Measurements from ENCODE around the gene HSD11B1. TPM values are rescaled to one million over a fixed set of nuclear protein-coding genes. Genes with fewer than 3 reads are reported as not detected.

Gene HSD11B1
- total RNA-seq, 1 donor from 2014 or later, result not detected

DNA sequence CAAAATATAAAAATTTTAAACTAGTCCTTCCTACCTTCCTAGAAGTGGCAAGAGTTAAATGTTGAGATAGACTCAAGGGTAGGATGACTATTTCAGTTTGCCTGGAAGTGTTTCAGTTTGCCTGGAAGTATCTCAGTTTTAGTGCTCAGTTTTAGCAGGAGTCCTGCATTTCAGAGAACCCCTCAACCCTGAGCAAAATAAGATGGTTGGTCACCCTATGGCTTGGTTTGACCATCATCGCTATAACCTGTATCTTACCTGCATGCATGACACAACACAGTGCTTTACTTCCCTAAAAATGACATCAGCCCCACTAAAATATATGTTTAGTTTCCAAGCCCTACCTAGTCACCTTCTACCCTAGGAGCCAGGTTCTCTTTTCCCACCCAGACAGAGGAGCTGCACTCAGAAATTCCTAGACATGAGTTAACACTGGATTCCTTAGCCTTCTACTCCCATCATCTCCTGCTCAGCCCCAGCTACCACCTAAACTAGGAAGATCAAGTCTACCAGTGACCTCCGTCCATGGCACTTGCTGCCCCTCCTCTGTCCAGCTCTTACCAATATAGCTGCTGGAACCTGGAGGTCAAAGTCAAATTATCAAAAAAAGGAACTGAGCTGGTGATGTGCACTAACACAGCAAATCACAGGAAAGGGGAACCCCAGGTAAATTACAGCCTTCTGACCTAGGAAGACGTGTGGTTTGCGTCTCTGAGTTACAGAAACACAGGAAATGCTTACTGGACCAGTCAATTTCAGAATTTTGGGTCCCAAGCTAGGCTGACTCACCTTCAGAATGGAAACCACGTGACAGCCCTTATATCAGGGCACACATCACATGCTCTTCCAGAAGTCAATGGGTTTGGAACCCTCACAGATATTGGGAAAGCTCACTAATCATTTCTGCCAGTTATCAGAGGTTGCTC is 31.7 kb upstream of the HSD11B1 start:
- DNase-seq (peak; percentile 23), ATAC-seq (ENCODE audit: low read depth) (peak; percentile 82)
- peak overlapping the region; percentile 62 for H3K4me3 Mint-ChIP-seq
- H3K36me3 Mint-ChIP-seq (ENCODE audit: low read depth), result no peaks in the 10 kb centered on the region
- intact Hi-C loops (cut with micrococcal nuclease), result loop anchor here (1.0 to 5.0 kb wide), 2 partner anchors 66 to 74 kb away; no protein-coding TSS in a partner anchor
- H3K27me3 Mint-ChIP-seq, result peaks cover 39% of the 10 kb centered on the region
- peaks cover 37% of the 10 kb centered on the region for H3K4me1 Mint-ChIP-seq
- ChIA-PET CTCF (interaction anchor here (1.1 to 1.4 kb wide), 2 partner anchors 20 to 75 kb away, joined by 3 to 5 read pairs; no protein-coding TSS in a partner anchor), POLR2A (interaction anchor here (0.9 to 1.0 kb wide), 2 partner anchors 13 to 111 kb away, joined by 4 to 7 read pairs; partner anchors contain the start of gene C1orf74)
- TF ChIP-seq, protein P1, sequence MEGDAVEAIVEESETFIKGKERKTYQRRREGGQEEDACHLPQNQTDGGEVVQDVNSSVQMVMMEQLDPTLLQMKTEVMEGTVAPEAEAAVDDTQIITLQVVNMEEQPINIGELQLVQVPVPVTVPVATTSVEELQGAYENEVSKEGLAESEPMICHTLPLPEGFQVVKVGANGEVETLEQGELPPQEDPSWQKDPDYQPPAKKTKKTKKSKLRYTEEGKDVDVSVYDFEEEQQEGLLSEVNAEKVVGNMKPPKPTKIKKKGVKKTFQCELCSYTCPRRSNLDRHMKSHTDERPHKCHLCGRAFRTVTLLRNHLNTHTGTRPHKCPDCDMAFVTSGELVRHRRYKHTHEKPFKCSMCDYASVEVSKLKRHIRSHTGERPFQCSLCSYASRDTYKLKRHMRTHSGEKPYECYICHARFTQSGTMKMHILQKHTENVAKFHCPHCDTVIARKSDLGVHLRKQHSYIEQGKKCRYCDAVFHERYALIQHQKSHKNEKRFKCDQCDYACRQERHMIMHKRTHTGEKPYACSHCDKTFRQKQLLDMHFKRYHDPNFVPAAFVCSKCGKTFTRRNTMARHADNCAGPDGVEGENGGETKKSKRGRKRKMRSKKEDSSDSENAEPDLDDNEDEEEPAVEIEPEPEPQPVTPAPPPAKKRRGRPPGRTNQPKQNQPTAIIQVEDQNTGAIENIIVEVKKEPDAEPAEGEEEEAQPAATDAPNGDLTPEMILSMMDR (IDR thresholded peaks at IDR 0.05), result no peak
- peaks cover 2% of the 10 kb centered on the region for H3K9me3 Mint-ChIP-seq
- H3K27ac Mint-ChIP-seq, result peak overlapping the region; percentile 86

DNA sequence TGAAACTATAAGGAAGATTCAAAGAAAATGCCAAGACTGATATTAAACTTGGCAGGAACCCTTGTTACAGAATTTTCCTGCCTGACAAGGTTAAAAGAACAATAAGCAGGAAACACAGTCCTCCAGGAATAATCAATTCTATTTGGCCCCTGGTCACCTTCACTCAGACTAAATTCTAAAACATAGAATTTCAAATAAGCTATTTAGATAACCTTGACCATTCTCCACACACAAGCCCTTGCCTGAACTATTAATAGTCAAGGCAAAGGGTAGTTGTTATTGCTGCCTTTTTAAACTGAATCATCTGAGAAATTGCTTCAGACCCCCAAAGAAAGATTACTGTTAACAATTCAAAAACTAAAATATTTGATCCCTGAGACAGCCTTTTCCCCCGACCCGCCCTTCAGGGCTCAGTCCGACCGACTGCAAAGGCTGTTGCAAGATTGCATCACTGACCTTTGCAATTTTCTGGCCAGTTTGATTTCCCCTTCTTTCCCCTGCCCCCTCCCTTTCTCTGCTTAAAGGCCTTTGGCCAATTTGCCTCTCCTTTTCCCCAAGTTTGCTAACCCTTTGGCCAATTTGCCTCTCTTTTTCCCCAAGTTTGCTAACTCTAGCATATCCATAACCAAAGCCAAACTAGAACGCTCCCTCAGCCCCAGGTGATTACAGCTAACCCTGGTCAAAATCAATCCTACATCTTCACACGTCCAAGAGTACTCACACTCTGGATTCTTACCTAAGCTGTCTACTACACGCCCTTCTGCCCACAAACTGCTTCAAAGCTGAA is 30.8 kb upstream of the HSD11B1 start:
- H3K4me3 Mint-ChIP-seq, result peak overlapping the region; percentile 75
- H3K4me1 Mint-ChIP-seq, result peaks cover 37% of the 10 kb centered on the region
- H3K36me3 Mint-ChIP-seq (ENCODE audit: low read depth), result no peaks in the 10 kb centered on the region
- CTCF ChIA-PET, result interaction anchor here (1.4 kb wide), 1 partner anchor 19 kb away, joined by 5 read pairs; no protein-coding TSS in a partner anchor
- ATAC-seq (ENCODE audit: low read depth) (no peak), DNase-seq (no peak)
- TF ChIP-seq, protein P1 (IDR thresholded peaks at IDR 0.05), result no peak
- peak overlapping the region; percentile 86 for H3K27ac Mint-ChIP-seq
- intact Hi-C loops (cut with micrococcal nuclease), result loop anchor here (1.0 to 5.0 kb wide), 2 partner anchors 67 to 73 kb away; no protein-coding TSS in a partner anchor
- POLR2A ChIA-PET, result interaction anchor here (0.9 to 1.0 kb wide), 3 partner anchors 10 to 111 kb away, joined by 4 to 7 read pairs (median 4); partner anchors contain the start of gene C1orf74
- H3K9me3 Mint-ChIP-seq, result peaks cover 2% of the 10 kb centered on the region
- H3K27me3 Mint-ChIP-seq, result peaks cover 45% of the 10 kb centered on the region

DNA sequence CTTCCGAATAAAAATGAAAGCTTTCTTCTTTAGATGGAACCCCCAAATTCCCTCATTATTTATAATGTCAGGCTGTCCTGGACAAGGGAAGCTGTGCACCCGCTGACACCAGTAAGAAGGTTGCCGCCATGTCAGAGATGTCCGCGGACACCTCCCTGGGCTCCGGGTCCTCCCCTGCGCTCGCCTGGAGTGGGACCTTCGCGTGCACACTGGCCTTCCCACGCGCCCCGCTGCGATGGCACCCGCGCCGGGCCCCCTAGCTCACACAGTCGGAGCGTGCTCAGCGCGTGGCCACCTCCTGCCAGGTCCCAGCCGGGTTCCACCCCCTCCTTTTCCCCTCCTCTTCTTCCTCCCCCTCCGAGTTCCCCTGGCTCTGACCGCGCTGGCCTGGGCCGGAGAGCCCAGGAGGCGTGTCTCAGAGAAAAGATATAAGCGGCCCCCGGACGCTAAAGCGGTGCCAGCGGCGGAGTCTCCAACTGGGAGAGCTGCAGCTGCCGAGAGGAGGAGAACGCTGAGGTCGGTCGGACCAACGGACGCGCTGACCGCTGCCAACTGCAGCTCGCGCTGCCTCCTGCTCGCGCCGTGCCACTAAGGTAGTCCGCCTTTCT is 29.6 kb upstream of the HSD11B1 start, which contains the start of gene G0S2:
G0S2 (plus strand) TSS at position 456 of the 608 bp plus-strand sequence. CDS start 273 bp downstream, outside the sequence.
- H3K27ac Mint-ChIP-seq, result peak within 1 kb of the TSS; percentile 72
- H3K36me3 Mint-ChIP-seq (ENCODE audit: low read depth), result no peaks in the 10 kb centered on the region
- H3K4me3 Mint-ChIP-seq, result peak within 1 kb of the TSS; percentile 75
- H3K27me3 Mint-ChIP-seq, result peaks cover 49% of the 10 kb centered on the region
- intact Hi-C loops (cut with micrococcal nuclease), result loop anchor here (5.0 kb wide), 1 partner anchor 72 kb away; no protein-coding TSS in a partner anchor
- peak; percentile 18 for DNase-seq
- TF ChIP-seq, protein P1 (IDR thresholded peaks at IDR 0.05), result no peak
- peaks cover 37% of the 10 kb centered on the region for H3K4me1 Mint-ChIP-seq
- ATAC-seq (ENCODE audit: low read depth), result peak; percentile 21
- POLR2A ChIA-PET, result no interaction called here
- CTCF ChIA-PET, result interaction anchor here (1.0 to 1.4 kb wide), 2 partner anchors 10 to 48 kb away, joined by 3 to 5 read pairs; no protein-coding TSS in a partner anchor
- peaks cover 2% of the 10 kb centered on the region for H3K9me3 Mint-ChIP-seq

DNA sequence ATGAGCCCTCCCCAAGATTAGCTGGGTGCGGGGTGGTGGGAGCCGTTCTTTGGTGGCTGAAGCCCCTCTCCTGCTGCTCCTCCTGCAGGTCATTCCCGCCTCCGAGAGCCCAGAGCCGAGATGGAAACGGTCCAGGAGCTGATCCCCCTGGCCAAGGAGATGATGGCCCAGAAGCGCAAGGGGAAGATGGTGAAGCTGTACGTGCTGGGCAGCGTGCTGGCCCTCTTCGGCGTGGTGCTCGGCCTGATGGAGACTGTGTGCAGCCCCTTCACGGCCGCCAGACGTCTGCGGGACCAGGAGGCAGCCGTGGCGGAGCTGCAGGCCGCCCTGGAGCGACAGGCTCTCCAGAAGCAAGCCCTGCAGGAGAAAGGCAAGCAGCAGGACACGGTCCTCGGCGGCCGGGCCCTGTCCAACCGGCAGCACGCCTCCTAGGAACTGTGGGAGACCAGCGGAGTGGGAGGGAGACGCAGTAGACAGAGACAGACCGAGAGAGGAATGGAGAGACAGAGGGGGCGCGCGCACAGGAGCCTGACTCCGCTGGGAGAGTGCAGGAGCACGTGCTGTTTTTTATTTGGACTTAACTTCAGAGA is 29.0 kb upstream of the HSD11B1 start:
- ChIA-PET POLR2A (no interaction called here), CTCF (interaction anchor here (1.0 to 1.4 kb wide), 2 partner anchors 10 to 48 kb away, joined by 3 to 5 read pairs; no protein-coding TSS in a partner anchor)
- TF ChIP-seq, protein P1 (IDR thresholded peaks at IDR 0.05), result no peak
- H3K4me3 Mint-ChIP-seq, result peak overlapping the region; percentile 75
- H3K27ac Mint-ChIP-seq, result no peak overlapping the region
- H3K9me3 Mint-ChIP-seq, result peaks cover 2% of the 10 kb centered on the region
- peaks cover 54% of the 10 kb centered on the region for H3K27me3 Mint-ChIP-seq
- peaks cover 37% of the 10 kb centered on the region for H3K4me1 Mint-ChIP-seq
- intact Hi-C loops (cut with micrococcal nuclease), result no loop called here
- no peak for ATAC-seq (ENCODE audit: low read depth)
- DNase-seq, result no peak
- no peaks in the 10 kb centered on the region for H3K36me3 Mint-ChIP-seq (ENCODE audit: low read depth)

Measured in activated B cell treated with CpG ODN at 0.5 μM for 24 hours (primary cell).